Vagina (tissue), 2 donors: ENCODE data around the gene C6orf47.

Experiments
- CTCF ChIP-seq, 3 experiments: fragments of 450-650 bp in 2 of 3; fragments of 200-600 bp in 1 of 3; sonication (generic) in 1 of 3; IDR thresholded peaks; one replicate each; pipeline ENCODE4 v1.5.1; 2017 to 2019; ENCODE audit warnings: antibody characterized with exemption in 3 of 3, mild to moderate bottlenecking in 2 of 3, moderate library complexity in 2 of 3
- POLR2A ChIP-seq, 2 donors: fragments of 450-650 bp; IDR thresholded peaks; one replicate each; pipeline ENCODE4 v1.6.1; 2017; ENCODE audit warnings: antibody characterized with exemption in 2 of 2, mild to moderate bottlenecking in 2 of 2, moderate library complexity in 2 of 2
- POLR2AphosphoS5 ChIP-seq, 2 donors: sonication (generic); formaldehyde crosslinking; IDR thresholded peaks; one replicate each; pipeline ENCODE4 v1.9.0; 2017; ENCODE audit warnings: antibody characterized with exemption in 2 of 2, mild to moderate bottlenecking in 2 of 2, low read depth in 1 of 2; ENCODE audit not compliant: insufficient read depth in 1 of 2

- TF ChIP-seq CTCF (IDR thresholded peaks at IDR 0.05) (no peak), POLR2A (IDR thresholded peaks at IDR 0.05) (no peak), POLR2AphosphoS5 (IDR thresholded peaks at IDR 0.05; ENCODE audit: insufficient read depth in 1 of 2, low read depth in 1 of 2) (no peak)
These were observed 31.1 kb upstream of the C6orf47 start for GRCh38 chr6:31691564-31692108.
